Panc1 (cell line): ENCODE measurements around the gene KCNJ11. TPM values are rescaled to one million over a fixed set of nuclear protein-coding genes. Genes with fewer than 3 reads are reported as not detected.

Experiments used
- ATAC-seq: fragments of 200-7000 bp; cut with Tn5 transposase; 2 replicates; pipeline ENCODE4 v1.9.1; 2020; ENCODE audit warnings: mild to moderate bottlenecking, moderate library complexity
- BruUV-seq: library from RNA; stranded (reverse); fragments of 400-500 nt; replicated peaks from 2 replicates; lab custom pipeline; 2021; lab: Mats Ljungman, UMichigan
- CTCF ChIA-PET: fragments of 300-600 bp; sonication (Branson Sonifier 250); formaldehyde crosslinking; loops from one replicate; lab custom pipeline; 2022; ENCODE audit warnings: antibody characterized with exemption; lab: Charles Lee
- POLR2A ChIA-PET: fragments of 300-600 bp; sonication (Branson Sonifier 250); formaldehyde crosslinking; loops from one replicate; lab custom pipeline; 2022; ENCODE audit warnings: antibody characterized with exemption; lab: Charles Lee
- DNase-seq: peaks from one replicate; pipeline ENCODE4 v3.0.0-alpha.2; 2010; ENCODE audit warnings: low read depth, low spot score
- H3K27ac ChIP-seq: 2 replicates; pipeline ENCODE4 v1.5.1; 2011; ENCODE audit warnings: mild to moderate bottlenecking, low read length, inconsistent platforms
- H3K27me3 ChIP-seq: fragments of 200-500 bp; sonication (Bioruptor generic); 2 replicates; pipeline ENCODE4 v1.6.0; 2014; ENCODE audit warnings: low read length, inconsistent platforms; ENCODE audit not compliant: control insufficient read depth, insufficient read depth
- H3K36me3 ChIP-seq: fragments of 200-500 bp; sonication (Bioruptor generic); 2 replicates; pipeline ENCODE4 v1.5.1; 2014; ENCODE audit warnings: inconsistent platforms, mild to moderate bottlenecking, low read length, moderate library complexity; ENCODE audit not compliant: control insufficient read depth, insufficient read depth
- H3K4me1 ChIP-seq: 2 replicates; pipeline ENCODE4 v1.5.1; 2011; ENCODE audit warnings: inconsistent platforms, mild to moderate bottlenecking, low read length, moderate library complexity; ENCODE audit not compliant: control insufficient read depth, insufficient read depth
- H3K4me3 ChIP-seq, 2 experiments: 2 replicates each; pipeline ENCODE4 v1.5.1; 2011 to 2012; ENCODE audit warnings: low read depth in 2 of 2, low read length in 2 of 2, mild to moderate bottlenecking in 2 of 2, inconsistent platforms in 1 of 2, moderate library complexity in 1 of 2
- H3K9me3 ChIP-seq: fragments of 200-500 bp; sonication (Bioruptor generic); 2 replicates; pipeline ENCODE4 v1.5.1; 2014; ENCODE audit warnings: low read depth, mild to moderate bottlenecking, inconsistent platforms, low read length, moderate library complexity; ENCODE audit not compliant: control insufficient read depth, insufficient read depth
- POLR2AphosphoS5 ChIP-seq: IDR thresholded peaks from 2 replicates; pipeline ENCODE4 v1.6.1; 2012; ENCODE audit warnings: mild to moderate bottlenecking, low read depth, low read length, moderate library complexity
- REST ChIP-seq, 2 experiments: IDR thresholded peaks; 2 replicates each; pipeline ENCODE4 v1.6.1; 2011 to 2012; ENCODE audit warnings: low read depth in 2 of 2, control low read depth in 1 of 2, low read length in 1 of 2, mild to moderate bottlenecking in 1 of 2, moderate library complexity in 1 of 2; ENCODE audit not compliant: insufficient read depth in 1 of 2
- SIN3A ChIP-seq: IDR thresholded peaks from 2 replicates; pipeline ENCODE4 v1.6.1; 2012; ENCODE audit warnings: low read depth, mild to moderate bottlenecking, low read length, moderate library complexity, borderline replicate concordance; ENCODE audit not compliant: insufficient read depth
- TCF7L2 ChIP-seq: IDR thresholded peaks from 2 replicates; pipeline ENCODE4 v1.6.1; 2011; ENCODE audit warnings: mild to moderate bottlenecking, low read depth, low read length, inconsistent platforms
- in situ Hi-C: cut with HindIII; loops from 2 replicates; pipeline ENCODE4 v1.10.0; 2016; ENCODE audit warnings: low sequenced_read_pairs, low pct_unique_long_range_greater_than_20kb
- intact Hi-C: fragments of 100-400 bp; cut with micrococcal nuclease; formaldehyde crosslinking; loops from one replicate; pipeline ENCODE4 v1.10.0; 2022; ENCODE audit not compliant: unreplicated experiment
- total RNA-seq: library from RNA; stranded (reverse); gene quantifications from one replicate; pipeline ENCODE4 v1.2.1, GENCODE V29; 2021; ENCODE audit not compliant: unreplicated experiment
- TF ChIP-seq, protein P1 (sequence below): fragments of 450-650 bp; IDR thresholded peaks from 2 replicates; pipeline ENCODE4 v1.5.1; 2017; ENCODE audit warnings: mild to moderate bottlenecking

The KCNJ11 gene
- total RNA-seq, 1 experiment from 2014 or later: 0.67 TPM

DNA sequence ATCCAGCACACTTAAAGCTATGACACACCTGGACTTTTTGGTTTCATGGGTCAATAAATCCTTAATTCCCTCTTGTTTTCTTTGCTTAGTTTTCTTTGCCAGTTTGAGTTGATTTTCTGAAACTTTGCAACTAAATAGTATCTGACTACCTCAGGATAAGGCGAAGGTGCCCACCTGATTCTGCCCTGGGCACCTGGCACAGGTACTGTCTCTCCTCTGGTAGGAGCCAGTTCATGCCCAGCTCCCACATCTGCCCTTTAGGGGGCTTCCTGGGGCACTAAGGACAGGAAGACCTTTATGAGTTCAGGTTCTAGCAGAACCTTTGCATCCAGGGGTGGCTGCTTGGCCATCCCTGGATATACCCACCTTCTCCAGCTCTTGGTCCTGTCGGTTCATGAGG, 19.6 kb upstream of the KCNJ11 start:
- Histone ChIP-seq H3K27me3 (no peaks in the 10 kb centered on the region), H3K36me3 (no peaks in the 10 kb centered on the region), H3K4me3 (no peak overlapping the region), H3K27ac (no peak overlapping the region), H3K4me1 (peaks cover 6% of the 10 kb centered on the region; the same call in 1 of the 2 replicates), H3K9me3 (no peaks in the 10 kb centered on the region)
- in situ Hi-C loops: no loop called here
- no TSS peak for BruUV-seq
- ATAC-seq: no peak
- ChIA-PET CTCF (no interaction called here), POLR2A (no interaction called here)
- DNase-seq: no peak
- intact Hi-C loops: no loop called here
- no peak for TF ChIP-seq SIN3A

GRCh38 chr11:17407575-17407974, 19.1 kb upstream of the KCNJ11 start:
- ATAC-seq (no peak), DNase-seq (no peak)
- Histone ChIP-seq H3K9me3 (no peaks in the 10 kb centered on the region), H3K27ac (no peak overlapping the region), H3K36me3 (no peaks in the 10 kb centered on the region), H3K27me3 (no peaks in the 10 kb centered on the region), H3K4me3 (no peak overlapping the region), H3K4me1 (peaks cover 6% of the 10 kb centered on the region; the same call in 1 of the 2 replicates)
- ChIA-PET POLR2A (no interaction called here), CTCF (no interaction called here)
- TF ChIP-seq SIN3A: no peak
- no peak for TF ChIP-seq POLR2AphosphoS5
- no peak for TF ChIP-seq REST (IDR thresholded peaks at IDR 0.05; ENCODE audit: insufficient read depth in 1 of 2, low read depth in 2 of 2, low read length in 1 of 2)
- TF ChIP-seq, protein P1, sequence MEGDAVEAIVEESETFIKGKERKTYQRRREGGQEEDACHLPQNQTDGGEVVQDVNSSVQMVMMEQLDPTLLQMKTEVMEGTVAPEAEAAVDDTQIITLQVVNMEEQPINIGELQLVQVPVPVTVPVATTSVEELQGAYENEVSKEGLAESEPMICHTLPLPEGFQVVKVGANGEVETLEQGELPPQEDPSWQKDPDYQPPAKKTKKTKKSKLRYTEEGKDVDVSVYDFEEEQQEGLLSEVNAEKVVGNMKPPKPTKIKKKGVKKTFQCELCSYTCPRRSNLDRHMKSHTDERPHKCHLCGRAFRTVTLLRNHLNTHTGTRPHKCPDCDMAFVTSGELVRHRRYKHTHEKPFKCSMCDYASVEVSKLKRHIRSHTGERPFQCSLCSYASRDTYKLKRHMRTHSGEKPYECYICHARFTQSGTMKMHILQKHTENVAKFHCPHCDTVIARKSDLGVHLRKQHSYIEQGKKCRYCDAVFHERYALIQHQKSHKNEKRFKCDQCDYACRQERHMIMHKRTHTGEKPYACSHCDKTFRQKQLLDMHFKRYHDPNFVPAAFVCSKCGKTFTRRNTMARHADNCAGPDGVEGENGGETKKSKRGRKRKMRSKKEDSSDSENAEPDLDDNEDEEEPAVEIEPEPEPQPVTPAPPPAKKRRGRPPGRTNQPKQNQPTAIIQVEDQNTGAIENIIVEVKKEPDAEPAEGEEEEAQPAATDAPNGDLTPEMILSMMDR: no peak
- no peak for TF ChIP-seq TCF7L2
- no TSS peak for BruUV-seq
- in situ Hi-C loops (no loop called here), intact Hi-C loops (no loop called here)

DNA sequence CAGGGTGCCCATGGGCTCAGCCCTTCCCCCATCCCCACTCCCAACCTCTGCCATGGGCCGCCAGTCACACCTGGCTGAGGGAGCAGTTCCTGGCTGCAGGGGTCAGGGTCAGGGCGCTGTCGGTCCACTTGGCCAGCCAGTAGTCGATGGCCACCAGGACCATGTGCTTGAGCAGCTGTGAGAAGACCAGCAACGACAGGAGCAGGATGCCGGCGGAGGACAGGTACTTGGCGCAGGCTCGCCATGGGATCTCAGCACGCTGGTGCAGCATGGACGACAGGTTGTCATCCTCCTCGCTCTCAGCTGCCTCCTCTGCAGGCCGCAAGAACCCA, 18.3 kb upstream of the KCNJ11 start:
- TF ChIP-seq SIN3A (no peak), POLR2AphosphoS5 (no peak), REST (IDR thresholded peaks at IDR 0.05; ENCODE audit: insufficient read depth in 1 of 2, low read depth in 2 of 2, low read length in 1 of 2) (no peak), TCF7L2 (no peak)
- TF ChIP-seq, protein P1: no peak
- Histone ChIP-seq H3K9me3 (no peaks in the 10 kb centered on the region), H3K4me3 (no peak overlapping the region), H3K4me1 (peaks cover 6% of the 10 kb centered on the region; the same call in 1 of the 2 replicates), H3K36me3 (no peaks in the 10 kb centered on the region), H3K27me3 (no peaks in the 10 kb centered on the region), H3K27ac (no peak overlapping the region)
- BruUV-seq: no TSS peak
- CTCF ChIA-PET: no interaction called here
- POLR2A ChIA-PET: no interaction called here
- intact Hi-C loops (no loop called here), in situ Hi-C loops (no loop called here)
- ATAC-seq: no peak
- DNase-seq: no peak
